Measurements from ENCODE around the gene SPAM1.

- TF ChIP-seq, protein P1, sequence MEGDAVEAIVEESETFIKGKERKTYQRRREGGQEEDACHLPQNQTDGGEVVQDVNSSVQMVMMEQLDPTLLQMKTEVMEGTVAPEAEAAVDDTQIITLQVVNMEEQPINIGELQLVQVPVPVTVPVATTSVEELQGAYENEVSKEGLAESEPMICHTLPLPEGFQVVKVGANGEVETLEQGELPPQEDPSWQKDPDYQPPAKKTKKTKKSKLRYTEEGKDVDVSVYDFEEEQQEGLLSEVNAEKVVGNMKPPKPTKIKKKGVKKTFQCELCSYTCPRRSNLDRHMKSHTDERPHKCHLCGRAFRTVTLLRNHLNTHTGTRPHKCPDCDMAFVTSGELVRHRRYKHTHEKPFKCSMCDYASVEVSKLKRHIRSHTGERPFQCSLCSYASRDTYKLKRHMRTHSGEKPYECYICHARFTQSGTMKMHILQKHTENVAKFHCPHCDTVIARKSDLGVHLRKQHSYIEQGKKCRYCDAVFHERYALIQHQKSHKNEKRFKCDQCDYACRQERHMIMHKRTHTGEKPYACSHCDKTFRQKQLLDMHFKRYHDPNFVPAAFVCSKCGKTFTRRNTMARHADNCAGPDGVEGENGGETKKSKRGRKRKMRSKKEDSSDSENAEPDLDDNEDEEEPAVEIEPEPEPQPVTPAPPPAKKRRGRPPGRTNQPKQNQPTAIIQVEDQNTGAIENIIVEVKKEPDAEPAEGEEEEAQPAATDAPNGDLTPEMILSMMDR (conservative IDR thresholded peaks at IDR 0.05; ENCODE audit: low read depth in 2 of 2): no peak
- TF ChIP-seq EZH2 (IDR thresholded peaks at IDR 0.05; ENCODE audit: low read depth, unreplicated experiment): no peak
Observed at GRCh38 chr7:123972045-123972444, 47.0 kb downstream of the SPAM1 start.
